Loucy (cell line): ENCODE measurements around the gene GLT8D2.

ENCODE experiments used
- H2AFZ ChIP-seq: fragments of 200-600 bp; sonication (generic); 2 replicates; pipeline ENCODE4 v1.6.0; 2016; ENCODE audit warnings: antibody characterized with exemption, mild to moderate bottlenecking, low read length, moderate library complexity
- H3F3A ChIP-seq: fragments of 200-600 bp; 2 replicates; pipeline ENCODE4 v1.6.0; 2016; ENCODE audit warnings: antibody characterized with exemption, low read depth, mild to moderate bottlenecking
- H3K27me3 ChIP-seq: fragments of 200-600 bp; sonication (generic); 2 replicates; pipeline ENCODE4 v1.6.1; 2014; ENCODE audit warnings: low read length, mild to moderate bottlenecking; ENCODE audit not compliant: insufficient read depth, poor library complexity, severe bottlenecking
- H3K36me3 ChIP-seq: fragments of 200-600 bp; sonication (generic); 2 replicates; pipeline ENCODE4 v1.6.1; 2016; ENCODE audit warnings: low read length; ENCODE audit not compliant: insufficient read depth
- H3K4me1 ChIP-seq: fragments of 200-600 bp; sonication (generic); 2 replicates; pipeline ENCODE4 v1.5.1; 2014; ENCODE audit warnings: low read length, mild to moderate bottlenecking; ENCODE audit not compliant: insufficient read depth, poor library complexity, severe bottlenecking
- H3K4me2 ChIP-seq: fragments of 200-600 bp; sonication (generic); 2 replicates; pipeline ENCODE4 v1.6.0; 2014; ENCODE audit warnings: antibody characterized with exemption, low read length, low read depth, mild to moderate bottlenecking; ENCODE audit not compliant: poor library complexity, severe bottlenecking
- H3K4me3 ChIP-seq: fragments of 200-600 bp; sonication (generic); 2 replicates; pipeline ENCODE4 v1.5.1; 2014; ENCODE audit warnings: low read length, mild to moderate bottlenecking, mixed read lengths; ENCODE audit not compliant: poor library complexity, severe bottlenecking
- H3K79me2 ChIP-seq: fragments of 200-600 bp; sonication (generic); 2 replicates; pipeline ENCODE4 v1.6.1; 2014; ENCODE audit warnings: low read length; ENCODE audit not compliant: insufficient read depth
- H3K9ac ChIP-seq: fragments of 200-600 bp; sonication (generic); 2 replicates; pipeline ENCODE4 v1.6.0; 2014; ENCODE audit warnings: mild to moderate bottlenecking, low read depth, low read length, moderate library complexity; ENCODE audit not compliant: poor library complexity, severe bottlenecking
- H3K9me2 ChIP-seq: fragments of 200-600 bp; sonication (generic); replicated peaks from 2 replicates; pipeline ENCODE4 v1.6.1; 2016; ENCODE audit warnings: low read depth, low read length, mixed read lengths
- H3K9me3 ChIP-seq: fragments of 200-600 bp; sonication (generic); 2 replicates; pipeline ENCODE4 v1.6.1; 2014; ENCODE audit warnings: mild to moderate bottlenecking, antibody characterized with exemption, low read length, low read depth; ENCODE audit not compliant: insufficient read depth
- H4K20me1 ChIP-seq: fragments of 200-600 bp; sonication (generic); 2 replicates; pipeline ENCODE4 v1.6.0; 2014; ENCODE audit warnings: antibody characterized with exemption, low read length, mild to moderate bottlenecking; ENCODE audit not compliant: insufficient read depth, poor library complexity, severe bottlenecking
- EZH2phosphoT487 ChIP-seq: fragments of 200-600 bp; IDR thresholded peaks from 2 replicates; pipeline ENCODE4 v1.6.1; 2018; ENCODE audit warnings: antibody characterized with exemption, mild to moderate bottlenecking, moderate library complexity, borderline replicate concordance
- TF ChIP-seq, protein P1 (sequence below): fragments of 200-600 bp; sonication (generic); conservative IDR thresholded peaks from 2 replicates; pipeline ENCODE4 v1.5.1; 2014; ENCODE audit warnings: mild to moderate bottlenecking, antibody characterized with exemption, low read length

Gene GLT8D2

DNA sequence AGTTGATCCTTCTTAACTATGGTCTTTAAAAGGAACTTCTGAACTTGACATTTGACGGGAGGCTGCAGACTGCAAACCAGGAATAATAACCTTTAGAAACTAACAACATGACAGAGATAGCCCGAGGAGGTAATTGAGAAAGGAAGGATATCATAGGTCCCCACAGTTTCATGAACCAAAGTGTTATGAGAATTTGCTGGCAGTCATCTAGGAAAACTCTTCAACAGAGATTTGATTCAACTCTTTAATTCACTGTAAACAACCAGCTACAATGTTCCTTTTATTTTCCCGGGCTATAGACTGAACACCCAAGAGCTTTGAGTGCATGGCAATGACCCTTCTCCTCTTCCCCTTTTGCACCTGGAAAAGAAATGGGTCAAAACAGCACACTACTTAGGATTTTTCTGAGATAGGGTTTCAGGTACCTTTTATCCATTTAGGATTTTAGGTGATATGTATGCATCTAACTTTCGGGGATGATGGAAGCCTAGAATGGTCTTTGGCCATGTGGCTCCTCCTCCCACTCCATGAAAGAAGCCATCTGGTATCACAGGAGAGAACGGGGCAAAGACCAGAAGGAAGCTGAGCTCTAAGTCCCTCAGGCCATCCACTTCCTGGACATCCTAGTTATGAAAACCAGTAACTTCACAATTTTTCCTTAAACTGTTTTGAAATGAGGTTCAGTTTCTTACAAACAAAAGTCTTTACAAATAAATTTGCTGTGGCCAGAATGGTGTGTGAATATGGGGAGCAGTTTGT, 23.0 kb downstream of the GLT8D2 start:
- Histone ChIP-seq H3K4me3 (no peak overlapping the region), H3K9me3 (no peaks in the 10 kb centered on the region), H3K79me2 (no peaks in the 10 kb centered on the region), H3K4me2 (peak overlapping the region; percentile 22), H3K9ac (no peak overlapping the region), H3K36me3 (no peaks in the 10 kb centered on the region), H4K20me1 (no peaks in the 10 kb centered on the region), H3K4me1 (peaks cover 13% of the 10 kb centered on the region), H2AFZ (no peak overlapping the region), H3K9me2 (no peaks in the 10 kb centered on the region), H3K27me3 (no peaks in the 10 kb centered on the region), H3F3A (no peaks in the 10 kb centered on the region)
- TF ChIP-seq, protein P1, sequence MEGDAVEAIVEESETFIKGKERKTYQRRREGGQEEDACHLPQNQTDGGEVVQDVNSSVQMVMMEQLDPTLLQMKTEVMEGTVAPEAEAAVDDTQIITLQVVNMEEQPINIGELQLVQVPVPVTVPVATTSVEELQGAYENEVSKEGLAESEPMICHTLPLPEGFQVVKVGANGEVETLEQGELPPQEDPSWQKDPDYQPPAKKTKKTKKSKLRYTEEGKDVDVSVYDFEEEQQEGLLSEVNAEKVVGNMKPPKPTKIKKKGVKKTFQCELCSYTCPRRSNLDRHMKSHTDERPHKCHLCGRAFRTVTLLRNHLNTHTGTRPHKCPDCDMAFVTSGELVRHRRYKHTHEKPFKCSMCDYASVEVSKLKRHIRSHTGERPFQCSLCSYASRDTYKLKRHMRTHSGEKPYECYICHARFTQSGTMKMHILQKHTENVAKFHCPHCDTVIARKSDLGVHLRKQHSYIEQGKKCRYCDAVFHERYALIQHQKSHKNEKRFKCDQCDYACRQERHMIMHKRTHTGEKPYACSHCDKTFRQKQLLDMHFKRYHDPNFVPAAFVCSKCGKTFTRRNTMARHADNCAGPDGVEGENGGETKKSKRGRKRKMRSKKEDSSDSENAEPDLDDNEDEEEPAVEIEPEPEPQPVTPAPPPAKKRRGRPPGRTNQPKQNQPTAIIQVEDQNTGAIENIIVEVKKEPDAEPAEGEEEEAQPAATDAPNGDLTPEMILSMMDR: no peak

DNA sequence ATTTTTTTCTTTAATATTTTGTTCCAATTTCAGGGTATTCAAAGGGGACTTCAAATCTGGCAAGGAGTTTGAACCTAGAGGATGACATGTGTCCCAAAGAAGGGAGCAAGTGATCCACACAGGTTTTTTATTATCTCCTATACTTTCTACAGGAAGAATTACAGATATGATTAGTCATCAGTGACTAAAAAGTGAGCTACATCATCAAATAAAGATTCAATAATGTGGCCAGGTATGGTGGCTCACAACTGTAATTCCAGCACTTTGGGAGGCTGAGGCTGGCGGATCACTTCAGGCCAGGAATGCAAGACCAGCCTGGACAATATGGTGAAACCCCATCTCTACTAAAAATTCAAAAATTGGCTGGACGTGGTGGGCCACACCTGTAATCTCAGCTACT, 24.2 kb downstream of the GLT8D2 start:
- Histone ChIP-seq H3K9me3 (no peaks in the 10 kb centered on the region), H3K4me1 (peaks cover 13% of the 10 kb centered on the region), H3K4me3 (no peak overlapping the region), H2AFZ (no peak overlapping the region), H3F3A (no peaks in the 10 kb centered on the region), H3K9me2 (no peaks in the 10 kb centered on the region), H3K36me3 (no peaks in the 10 kb centered on the region), H3K4me2 (no peak overlapping the region), H3K27me3 (no peaks in the 10 kb centered on the region), H4K20me1 (no peaks in the 10 kb centered on the region), H3K79me2 (no peaks in the 10 kb centered on the region), H3K9ac (no peak overlapping the region)
- TF ChIP-seq, protein P1: no peak
- TF ChIP-seq EZH2phosphoT487: no peak

- Histone ChIP-seq H3K79me2 (no peaks in the 10 kb centered on the region), H3K4me2 (no peak overlapping the region), H2AFZ (no peak overlapping the region), H3K4me3 (no peak overlapping the region), H3K27me3 (no peaks in the 10 kb centered on the region), H3K9me3 (no peaks in the 10 kb centered on the region), H3K9me2 (no peaks in the 10 kb centered on the region), H3K4me1 (peaks cover 13% of the 10 kb centered on the region), H3K36me3 (no peaks in the 10 kb centered on the region), H3F3A (no peaks in the 10 kb centered on the region), H3K9ac (no peak overlapping the region), H4K20me1 (no peaks in the 10 kb centered on the region)
- TF ChIP-seq, protein P1: no peak
- TF ChIP-seq EZH2phosphoT487: no peak
Measured at GRCh38 chr12:104024348-104024747, 25.6 kb downstream of the GLT8D2 start.
